WTC11 (cell line): Measurements from ENCODE around the gene ADGRA1. TPM values are rescaled to one million over a fixed set of nuclear protein-coding genes. Genes with fewer than 3 reads are reported as not detected.

Experiments used
- ATAC-seq: fragments of 200-7000 bp; cut with Tn5 transposase; 2 replicates; pipeline ENCODE4 v1.10.0; 2021; ENCODE audit warnings: mild to moderate bottlenecking, moderate library complexity
- CTCF ChIA-PET: fragments of 300-600 bp; sonication (Branson Sonifier 250); formaldehyde crosslinking; loops from one replicate; lab custom pipeline; 2021; ENCODE audit warnings: antibody characterized with exemption; lab: Charles Lee
- POLR2A ChIA-PET: fragments of 350-600 bp; sonication (Branson Sonifier 250); formaldehyde crosslinking; loops from one replicate; lab custom pipeline; 2021; ENCODE audit warnings: antibody characterized with exemption; lab: Charles Lee
- DNase-seq: peaks from one replicate; pipeline ENCODE4 v3.0.0; 2021; ENCODE audit warnings: low spot score
- H3K27ac Mint-ChIP-seq: 2 replicates; pipeline ENCODE4 v1.8.0; 2021; ENCODE audit warnings: mixed read lengths
- H3K27me3 Mint-ChIP-seq: 2 replicates; pipeline ENCODE4 v1.8.0; 2021; ENCODE audit warnings: low read depth, mild to moderate bottlenecking, moderate library complexity, mixed read lengths
- H3K36me3 Mint-ChIP-seq: 2 replicates; pipeline ENCODE4 v1.8.0; 2021; ENCODE audit warnings: mixed read lengths
- H3K4me1 Mint-ChIP-seq: 2 replicates; pipeline ENCODE4 v1.8.0; 2022; ENCODE audit warnings: mixed read lengths
- H3K4me3 Mint-ChIP-seq: 2 replicates; pipeline ENCODE4 v1.8.0; 2021; ENCODE audit warnings: mild to moderate bottlenecking, moderate library complexity, mixed read lengths
- H3K9me3 Mint-ChIP-seq: 2 replicates; pipeline ENCODE4 v1.8.0; 2021; ENCODE audit warnings: mixed read lengths
- CREB1 ChIP-seq: sonication (generic); formaldehyde crosslinking; IDR thresholded peaks from 2 replicates; pipeline ENCODE4 v1.8.0; 2023; ENCODE audit warnings: mild to moderate bottlenecking, missing genetic modification reagents
- ESRRA ChIP-seq: sonication (generic); formaldehyde crosslinking; IDR thresholded peaks from 2 replicates; pipeline ENCODE4 v1.8.1; 2022; ENCODE audit warnings: mild to moderate bottlenecking, missing genetic modification reagents, borderline replicate concordance
- FOXJ3 ChIP-seq: sonication (generic); formaldehyde crosslinking; IDR thresholded peaks from 2 replicates; pipeline ENCODE4 v1.9.0; 2021; ENCODE audit warnings: missing genetic modification reagents, mild to moderate bottlenecking, borderline replicate concordance
- FOXK1 ChIP-seq: sonication (generic); formaldehyde crosslinking; IDR thresholded peaks from 2 replicates; pipeline ENCODE4 v1.8.0; 2022; ENCODE audit warnings: mild to moderate bottlenecking, moderate library complexity, missing genetic modification reagents
- GABPB1 ChIP-seq: sonication (generic); formaldehyde crosslinking; IDR thresholded peaks from 2 replicates; pipeline ENCODE4 v1.8.1; 2023; ENCODE audit warnings: mild to moderate bottlenecking, missing genetic modification reagents
- GTF2I ChIP-seq: fragments of 250-450 bp; sonication (Bioruptor Pico); conservative IDR thresholded peaks from 2 replicates; pipeline ENCODE4 v1.4.0; 2021; ENCODE audit warnings: mild to moderate bottlenecking
- IRF2 ChIP-seq: sonication (generic); formaldehyde crosslinking; IDR thresholded peaks from 2 replicates; pipeline ENCODE4 v1.8.0; 2022; ENCODE audit warnings: low read depth, missing genetic modification reagents, borderline replicate concordance
- MXD4 ChIP-seq: fragments of 250-450 bp; sonication (Bioruptor Pico); IDR thresholded peaks from 2 replicates; pipeline ENCODE4 v1.8.0; 2021; ENCODE audit warnings: mild to moderate bottlenecking, moderate library complexity, borderline replicate concordance
- NFATC4 ChIP-seq: fragments of 250-450 bp; sonication (Bioruptor Pico); IDR thresholded peaks from 2 replicates; pipeline ENCODE4 v1.9.0; 2021; ENCODE audit warnings: mild to moderate bottlenecking
- NFE2L1 ChIP-seq: sonication (generic); formaldehyde crosslinking; IDR thresholded peaks from 2 replicates; pipeline ENCODE4 v1.8.1; 2023; ENCODE audit warnings: missing genetic modification reagents
- RELA ChIP-seq: sonication (generic); formaldehyde crosslinking; IDR thresholded peaks from 2 replicates; pipeline ENCODE4 v1.8.1; 2022; ENCODE audit warnings: missing genetic modification reagents, mild to moderate bottlenecking, borderline replicate concordance
- SMAD3 ChIP-seq: sonication (generic); formaldehyde crosslinking; IDR thresholded peaks from 2 replicates; pipeline ENCODE4 v1.8.0; 2022; ENCODE audit warnings: missing genetic modification reagents, mild to moderate bottlenecking, borderline replicate concordance
- SMAD4 ChIP-seq: sonication (generic); formaldehyde crosslinking; IDR thresholded peaks from 2 replicates; pipeline ENCODE4 v1.8.0; 2022; ENCODE audit warnings: mild to moderate bottlenecking, missing genetic modification reagents
- SOX15 ChIP-seq: fragments of 250-450 bp; sonication (Bioruptor Pico); IDR thresholded peaks from 2 replicates; pipeline ENCODE4 v1.9.0; 2021; ENCODE audit warnings: mild to moderate bottlenecking
- SP1 ChIP-seq: sonication (generic); formaldehyde crosslinking; conservative IDR thresholded peaks from 2 replicates; pipeline ENCODE4 v1.8.1; 2022; ENCODE audit warnings: missing genetic modification reagents
- TEAD4 ChIP-seq: sonication (generic); formaldehyde crosslinking; IDR thresholded peaks from 2 replicates; pipeline ENCODE4 v1.8.0; 2022; ENCODE audit warnings: mild to moderate bottlenecking, missing genetic modification reagents
- TP53 ChIP-seq: sonication (generic); formaldehyde crosslinking; IDR thresholded peaks from 2 replicates; pipeline ENCODE4 v1.8.1; 2023; ENCODE audit warnings: mild to moderate bottlenecking, missing genetic modification reagents
- ZNF263 ChIP-seq: sonication (generic); formaldehyde crosslinking; IDR thresholded peaks from 2 replicates; pipeline ENCODE4 v1.8.1; 2022; ENCODE audit warnings: low read depth, mild to moderate bottlenecking, moderate library complexity, missing genetic modification reagents
- total RNA-seq: library from RNA; stranded (reverse); gene quantifications from 3 replicates; pipeline ENCODE4 v1.2.3, GENCODE V29; 2021
- TF ChIP-seq, protein P1 (sequence below): sonication (generic); formaldehyde crosslinking; IDR thresholded peaks from 2 replicates; pipeline ENCODE4 v1.8.0; 2023; ENCODE audit warnings: missing genetic modification reagents
- TF ChIP-seq, protein P2 (sequence below): sonication (generic); formaldehyde crosslinking; IDR thresholded peaks from 2 replicates; pipeline ENCODE4 v1.8.1; 2022; ENCODE audit warnings: missing genetic modification reagents, borderline replicate concordance
- TF ChIP-seq, protein P3 (sequence below): sonication (generic); formaldehyde crosslinking; IDR thresholded peaks from 2 replicates; pipeline ENCODE4 v1.8.0; 2022; ENCODE audit warnings: mild to moderate bottlenecking, missing genetic modification reagents
- TF ChIP-seq, protein P4 (sequence below): fragments of 250-450 bp; sonication (Bioruptor Pico); IDR thresholded peaks from 2 replicates; pipeline ENCODE4 v1.8.0; 2021; ENCODE audit warnings: mild to moderate bottlenecking
- TF ChIP-seq, protein P5 (sequence below): sonication (generic); formaldehyde crosslinking; conservative IDR thresholded peaks from 2 replicates; pipeline ENCODE4 v1.8.1; 2023; ENCODE audit warnings: mild to moderate bottlenecking, low read depth, missing genetic modification reagents, moderate library complexity
- TF ChIP-seq, protein P6 (sequence below): sonication (generic); formaldehyde crosslinking; IDR thresholded peaks from 2 replicates; pipeline ENCODE4 v1.8.1; 2023; ENCODE audit warnings: mild to moderate bottlenecking, missing genetic modification reagents, moderate library complexity
- TF ChIP-seq, protein P7 (sequence below): sonication (generic); formaldehyde crosslinking; IDR thresholded peaks from 2 replicates; pipeline ENCODE4 v1.8.1; 2022; ENCODE audit warnings: low read depth, missing genetic modification reagents, borderline replicate concordance

Gene ADGRA1
- total RNA-seq, 1 experiment from 2014 or later, result 0.20 TPM

DNA sequence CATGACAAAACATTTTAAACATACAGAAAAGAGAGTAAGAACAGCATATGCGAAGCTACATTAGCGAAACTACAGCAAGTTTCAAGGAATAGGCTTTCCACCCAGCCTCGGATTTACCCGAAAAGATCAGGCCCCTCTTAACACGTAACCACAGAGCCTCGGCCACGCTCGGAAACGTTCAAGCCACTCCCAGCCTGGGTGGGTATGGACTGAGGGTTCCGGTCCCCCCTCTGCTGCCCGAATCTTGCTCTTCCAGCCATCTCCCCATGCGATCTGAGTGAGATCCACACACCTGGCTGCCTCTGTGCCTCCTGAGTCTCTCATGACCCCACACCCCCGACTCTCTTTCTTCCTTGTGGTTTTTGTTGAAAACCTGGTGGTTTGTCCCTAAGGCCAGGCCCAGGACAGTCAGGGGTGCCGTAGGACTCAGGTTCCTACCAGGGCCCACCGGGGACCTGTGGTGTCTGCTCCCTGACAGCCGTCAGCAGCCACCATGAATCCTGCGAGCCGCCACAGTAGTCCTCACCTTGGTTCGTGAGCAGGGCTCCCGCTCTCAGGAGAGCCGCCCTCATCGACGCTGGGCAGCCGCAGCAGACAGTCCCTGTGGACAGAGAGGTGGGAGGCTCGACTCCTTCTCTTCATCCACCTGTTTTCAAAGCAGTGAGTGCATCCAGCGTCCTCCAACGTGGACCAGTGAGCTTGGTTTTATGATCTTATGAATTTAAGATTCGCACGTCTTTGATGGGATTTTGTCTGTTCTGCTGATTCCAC is 90.8 kb downstream of the ADGRA1 start:
- TF ChIP-seq CREB1 (no peak), SMAD4 (no peak), IRF2 (no peak), ESRRA (CRISPR knock-in tag) (no peak), NFE2L1 (no peak), NFATC4 (CRISPR knock-in tag) (no peak), SOX15 (CRISPR knock-in tag) (no peak), SP1 (CRISPR knock-in tag) (no peak), MXD4 (CRISPR knock-in tag) (no peak), GTF2I (CRISPR knock-in tag) (no peak), FOXK1 (CRISPR knock-in tag) (no peak), FOXJ3 (no peak), TEAD4 (CRISPR knock-in tag) (no peak)
- TF ChIP-seq, protein P1, sequence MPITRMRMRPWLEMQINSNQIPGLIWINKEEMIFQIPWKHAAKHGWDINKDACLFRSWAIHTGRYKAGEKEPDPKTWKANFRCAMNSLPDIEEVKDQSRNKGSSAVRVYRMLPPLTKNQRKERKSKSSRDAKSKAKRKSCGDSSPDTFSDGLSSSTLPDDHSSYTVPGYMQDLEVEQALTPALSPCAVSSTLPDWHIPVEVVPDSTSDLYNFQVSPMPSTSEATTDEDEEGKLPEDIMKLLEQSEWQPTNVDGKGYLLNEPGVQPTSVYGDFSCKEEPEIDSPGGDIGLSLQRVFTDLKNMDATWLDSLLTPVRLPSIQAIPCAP (CRISPR knock-in tag), result no peak
- TF ChIP-seq, protein P2, sequence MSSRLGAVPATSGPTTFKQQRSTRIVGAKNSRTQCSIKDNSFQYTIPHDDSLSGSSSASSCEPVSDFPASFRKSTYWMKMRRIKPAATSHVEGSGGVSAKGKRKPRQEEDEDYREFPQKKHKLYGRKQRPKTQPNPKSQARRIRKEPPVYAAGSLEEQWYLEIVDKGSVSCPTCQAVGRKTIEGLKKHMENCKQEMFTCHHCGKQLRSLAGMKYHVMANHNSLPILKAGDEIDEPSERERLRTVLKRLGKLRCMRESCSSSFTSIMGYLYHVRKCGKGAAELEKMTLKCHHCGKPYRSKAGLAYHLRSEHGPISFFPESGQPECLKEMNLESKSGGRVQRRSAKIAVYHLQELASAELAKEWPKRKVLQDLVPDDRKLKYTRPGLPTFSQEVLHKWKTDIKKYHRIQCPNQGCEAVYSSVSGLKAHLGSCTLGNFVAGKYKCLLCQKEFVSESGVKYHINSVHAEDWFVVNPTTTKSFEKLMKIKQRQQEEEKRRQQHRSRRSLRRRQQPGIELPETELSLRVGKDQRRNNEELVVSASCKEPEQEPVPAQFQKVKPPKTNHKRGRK (CRISPR knock-in tag), result no peak
- TF ChIP-seq, protein P3, sequence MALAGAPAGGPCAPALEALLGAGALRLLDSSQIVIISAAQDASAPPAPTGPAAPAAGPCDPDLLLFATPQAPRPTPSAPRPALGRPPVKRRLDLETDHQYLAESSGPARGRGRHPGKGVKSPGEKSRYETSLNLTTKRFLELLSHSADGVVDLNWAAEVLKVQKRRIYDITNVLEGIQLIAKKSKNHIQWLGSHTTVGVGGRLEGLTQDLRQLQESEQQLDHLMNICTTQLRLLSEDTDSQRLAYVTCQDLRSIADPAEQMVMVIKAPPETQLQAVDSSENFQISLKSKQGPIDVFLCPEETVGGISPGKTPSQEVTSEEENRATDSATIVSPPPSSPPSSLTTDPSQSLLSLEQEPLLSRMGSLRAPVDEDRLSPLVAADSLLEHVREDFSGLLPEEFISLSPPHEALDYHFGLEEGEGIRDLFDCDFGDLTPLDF (CRISPR knock-in tag), result no peak
- TF ChIP-seq, protein P4, sequence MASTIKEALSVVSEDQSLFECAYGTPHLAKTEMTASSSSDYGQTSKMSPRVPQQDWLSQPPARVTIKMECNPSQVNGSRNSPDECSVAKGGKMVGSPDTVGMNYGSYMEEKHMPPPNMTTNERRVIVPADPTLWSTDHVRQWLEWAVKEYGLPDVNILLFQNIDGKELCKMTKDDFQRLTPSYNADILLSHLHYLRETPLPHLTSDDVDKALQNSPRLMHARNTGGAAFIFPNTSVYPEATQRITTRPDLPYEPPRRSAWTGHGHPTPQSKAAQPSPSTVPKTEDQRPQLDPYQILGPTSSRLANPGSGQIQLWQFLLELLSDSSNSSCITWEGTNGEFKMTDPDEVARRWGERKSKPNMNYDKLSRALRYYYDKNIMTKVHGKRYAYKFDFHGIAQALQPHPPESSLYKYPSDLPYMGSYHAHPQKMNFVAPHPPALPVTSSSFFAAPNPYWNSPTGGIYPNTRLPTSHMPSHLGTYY (CRISPR knock-in tag), result no peak

DNA sequence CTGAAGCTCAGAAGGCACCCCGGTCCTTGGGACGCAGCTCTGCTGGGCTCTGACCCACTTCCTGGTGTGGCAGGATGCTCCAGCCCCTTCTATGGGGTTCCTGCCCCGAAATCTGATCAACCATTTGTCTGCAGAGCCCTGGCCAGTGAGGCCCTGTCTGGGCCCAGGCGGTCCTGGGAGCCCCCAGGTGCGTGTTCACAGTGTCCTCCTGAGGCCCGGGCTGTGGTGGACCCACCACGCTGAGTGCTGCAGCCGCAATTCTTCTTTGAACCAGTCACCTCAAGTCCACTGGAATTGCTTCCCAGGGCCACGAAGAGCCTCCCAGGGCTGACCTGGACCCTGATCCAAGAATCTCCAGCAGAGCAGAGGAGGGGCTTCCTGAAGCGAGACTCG is 91.4 kb downstream of the ADGRA1 start:
- DNase-seq (no peak), ATAC-seq (no peak)
- H3K9me3 Mint-ChIP-seq, result peaks cover 42% of the 10 kb centered on the region
- H3K4me3 Mint-ChIP-seq, result no peak overlapping the region
- H3K27ac Mint-ChIP-seq, result peak overlapping the region; percentile 36; the same call in 1 of the 2 replicates
- ChIA-PET CTCF (no interaction called here), POLR2A (no interaction called here)
- H3K4me1 Mint-ChIP-seq, result no peaks in the 10 kb centered on the region
- no peaks in the 10 kb centered on the region; the same call in 1 of the 2 replicates for H3K27me3 Mint-ChIP-seq
- peaks cover 26% of the 10 kb centered on the region for H3K36me3 Mint-ChIP-seq
- TF ChIP-seq ZNF263 (CRISPR knock-in tag), result no peak
- TF ChIP-seq TP53 (CRISPR knock-in tag), result no peak
- no peak for TF ChIP-seq SMAD3 (CRISPR knock-in tag)
- TF ChIP-seq, protein P5, sequence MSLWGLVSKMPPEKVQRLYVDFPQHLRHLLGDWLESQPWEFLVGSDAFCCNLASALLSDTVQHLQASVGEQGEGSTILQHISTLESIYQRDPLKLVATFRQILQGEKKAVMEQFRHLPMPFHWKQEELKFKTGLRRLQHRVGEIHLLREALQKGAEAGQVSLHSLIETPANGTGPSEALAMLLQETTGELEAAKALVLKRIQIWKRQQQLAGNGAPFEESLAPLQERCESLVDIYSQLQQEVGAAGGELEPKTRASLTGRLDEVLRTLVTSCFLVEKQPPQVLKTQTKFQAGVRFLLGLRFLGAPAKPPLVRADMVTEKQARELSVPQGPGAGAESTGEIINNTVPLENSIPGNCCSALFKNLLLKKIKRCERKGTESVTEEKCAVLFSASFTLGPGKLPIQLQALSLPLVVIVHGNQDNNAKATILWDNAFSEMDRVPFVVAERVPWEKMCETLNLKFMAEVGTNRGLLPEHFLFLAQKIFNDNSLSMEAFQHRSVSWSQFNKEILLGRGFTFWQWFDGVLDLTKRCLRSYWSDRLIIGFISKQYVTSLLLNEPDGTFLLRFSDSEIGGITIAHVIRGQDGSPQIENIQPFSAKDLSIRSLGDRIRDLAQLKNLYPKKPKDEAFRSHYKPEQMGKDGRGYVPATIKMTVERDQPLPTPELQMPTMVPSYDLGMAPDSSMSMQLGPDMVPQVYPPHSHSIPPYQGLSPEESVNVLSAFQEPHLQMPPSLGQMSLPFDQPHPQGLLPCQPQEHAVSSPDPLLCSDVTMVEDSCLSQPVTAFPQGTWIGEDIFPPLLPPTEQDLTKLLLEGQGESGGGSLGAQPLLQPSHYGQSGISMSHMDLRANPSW (CRISPR knock-in tag), result no peak
- no peak for TF ChIP-seq GABPB1
- TF ChIP-seq, protein P6, sequence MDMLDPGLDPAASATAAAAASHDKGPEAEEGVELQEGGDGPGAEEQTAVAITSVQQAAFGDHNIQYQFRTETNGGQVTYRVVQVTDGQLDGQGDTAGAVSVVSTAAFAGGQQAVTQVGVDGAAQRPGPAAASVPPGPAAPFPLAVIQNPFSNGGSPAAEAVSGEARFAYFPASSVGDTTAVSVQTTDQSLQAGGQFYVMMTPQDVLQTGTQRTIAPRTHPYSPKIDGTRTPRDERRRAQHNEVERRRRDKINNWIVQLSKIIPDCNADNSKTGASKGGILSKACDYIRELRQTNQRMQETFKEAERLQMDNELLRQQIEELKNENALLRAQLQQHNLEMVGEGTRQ (CRISPR knock-in tag), result no peak
- TF ChIP-seq, protein P4 (CRISPR knock-in tag), result no peak
- TF ChIP-seq RELA (CRISPR knock-in tag), result no peak
- TF ChIP-seq, protein P7, sequence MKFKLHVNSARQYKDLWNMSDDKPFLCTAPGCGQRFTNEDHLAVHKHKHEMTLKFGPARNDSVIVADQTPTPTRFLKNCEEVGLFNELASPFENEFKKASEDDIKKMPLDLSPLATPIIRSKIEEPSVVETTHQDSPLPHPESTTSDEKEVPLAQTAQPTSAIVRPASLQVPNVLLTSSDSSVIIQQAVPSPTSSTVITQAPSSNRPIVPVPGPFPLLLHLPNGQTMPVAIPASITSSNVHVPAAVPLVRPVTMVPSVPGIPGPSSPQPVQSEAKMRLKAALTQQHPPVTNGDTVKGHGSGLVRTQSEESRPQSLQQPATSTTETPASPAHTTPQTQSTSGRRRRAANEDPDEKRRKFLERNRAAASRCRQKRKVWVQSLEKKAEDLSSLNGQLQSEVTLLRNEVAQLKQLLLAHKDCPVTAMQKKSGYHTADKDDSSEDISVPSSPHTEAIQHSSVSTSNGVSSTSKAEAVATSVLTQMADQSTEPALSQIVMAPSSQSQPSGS (CRISPR knock-in tag), result no peak

More for the DNA sequence above, 90.8 kb downstream of the ADGRA1 start:
- ChIA-PET CTCF (no interaction called here), POLR2A (no interaction called here)
- H3K27me3 Mint-ChIP-seq, result no peaks in the 10 kb centered on the region; the same call in 1 of the 2 replicates
- peak overlapping the region; percentile 36 for H3K27ac Mint-ChIP-seq
- ATAC-seq (no peak), DNase-seq (peak; percentile 3)
- H3K9me3 Mint-ChIP-seq, result peaks cover 41% of the 10 kb centered on the region
- peaks cover 24% of the 10 kb centered on the region for H3K36me3 Mint-ChIP-seq
- H3K4me3 Mint-ChIP-seq, result no peak overlapping the region
- no peaks in the 10 kb centered on the region for H3K4me1 Mint-ChIP-seq
